WTC11 (cell line): ENCODE results near the gene CHST11.

Source experiments
- GABPB1 ChIP-seq: sonication (generic); formaldehyde crosslinking; IDR thresholded peaks from 2 replicates; pipeline ENCODE4 v1.8.1; 2023; ENCODE audit warnings: mild to moderate bottlenecking, missing genetic modification reagents
- NFYB ChIP-seq: sonication (generic); formaldehyde crosslinking; conservative IDR thresholded peaks from 2 replicates; pipeline ENCODE4 v1.8.0; 2022; ENCODE audit warnings: low read depth, missing genetic modification reagents
- TEAD4 ChIP-seq: sonication (generic); formaldehyde crosslinking; IDR thresholded peaks from 2 replicates; pipeline ENCODE4 v1.8.0; 2022; ENCODE audit warnings: mild to moderate bottlenecking, missing genetic modification reagents
- TF ChIP-seq, protein P1 (sequence below): fragments of 200-600 bp; IDR thresholded peaks from 2 replicates; pipeline ENCODE4 v1.8.0; 2022; ENCODE audit warnings: antibody characterized with exemption
- TF ChIP-seq, protein P2 (sequence below): sonication (generic); formaldehyde crosslinking; IDR thresholded peaks from 2 replicates; pipeline ENCODE4 v1.8.1; 2022; ENCODE audit warnings: low read depth, missing genetic modification reagents, borderline replicate concordance

DNA sequence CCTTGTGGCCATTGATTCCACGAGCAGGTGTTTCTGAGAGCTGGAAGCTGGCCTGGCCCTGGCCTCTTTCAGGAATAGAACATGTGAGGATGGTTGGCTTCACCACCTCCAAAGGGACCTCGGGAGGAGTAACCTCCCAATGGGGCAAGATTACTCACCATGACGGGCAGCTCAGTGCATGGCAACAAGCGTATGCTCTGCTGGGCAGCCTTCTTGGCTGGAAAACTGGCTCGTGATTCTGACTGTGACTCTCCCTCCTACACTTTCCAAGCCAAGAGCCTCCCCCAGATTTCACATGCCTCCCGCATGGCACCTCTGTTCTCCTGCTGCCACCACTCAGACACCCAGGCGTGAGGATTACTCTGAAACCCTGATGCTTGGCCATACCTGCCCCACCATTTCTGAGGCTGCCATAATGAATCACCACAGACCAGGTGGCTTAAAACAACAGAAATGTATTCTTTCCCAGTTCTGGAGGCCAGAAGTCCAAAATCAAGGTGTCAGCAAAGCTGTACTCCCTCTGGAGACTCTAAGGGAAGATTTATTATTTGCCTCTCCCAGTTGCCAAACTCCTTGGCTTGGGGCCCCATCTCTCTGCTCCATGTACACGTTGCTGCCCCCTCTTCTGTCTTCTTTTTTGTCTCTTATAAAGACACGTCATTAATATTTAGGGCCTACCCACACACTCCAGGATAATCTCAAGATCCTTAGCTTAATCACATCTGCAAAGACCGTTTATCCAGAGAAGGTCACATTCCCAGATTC lies 215.9 kb downstream of the CHST11 start:
- TF ChIP-seq, protein P1, sequence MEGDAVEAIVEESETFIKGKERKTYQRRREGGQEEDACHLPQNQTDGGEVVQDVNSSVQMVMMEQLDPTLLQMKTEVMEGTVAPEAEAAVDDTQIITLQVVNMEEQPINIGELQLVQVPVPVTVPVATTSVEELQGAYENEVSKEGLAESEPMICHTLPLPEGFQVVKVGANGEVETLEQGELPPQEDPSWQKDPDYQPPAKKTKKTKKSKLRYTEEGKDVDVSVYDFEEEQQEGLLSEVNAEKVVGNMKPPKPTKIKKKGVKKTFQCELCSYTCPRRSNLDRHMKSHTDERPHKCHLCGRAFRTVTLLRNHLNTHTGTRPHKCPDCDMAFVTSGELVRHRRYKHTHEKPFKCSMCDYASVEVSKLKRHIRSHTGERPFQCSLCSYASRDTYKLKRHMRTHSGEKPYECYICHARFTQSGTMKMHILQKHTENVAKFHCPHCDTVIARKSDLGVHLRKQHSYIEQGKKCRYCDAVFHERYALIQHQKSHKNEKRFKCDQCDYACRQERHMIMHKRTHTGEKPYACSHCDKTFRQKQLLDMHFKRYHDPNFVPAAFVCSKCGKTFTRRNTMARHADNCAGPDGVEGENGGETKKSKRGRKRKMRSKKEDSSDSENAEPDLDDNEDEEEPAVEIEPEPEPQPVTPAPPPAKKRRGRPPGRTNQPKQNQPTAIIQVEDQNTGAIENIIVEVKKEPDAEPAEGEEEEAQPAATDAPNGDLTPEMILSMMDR: no peak
- TF ChIP-seq NFYB (no peak), GABPB1 (CRISPR knock-in tag) (no peak), TEAD4 (CRISPR knock-in tag) (no peak)
- TF ChIP-seq, protein P2, sequence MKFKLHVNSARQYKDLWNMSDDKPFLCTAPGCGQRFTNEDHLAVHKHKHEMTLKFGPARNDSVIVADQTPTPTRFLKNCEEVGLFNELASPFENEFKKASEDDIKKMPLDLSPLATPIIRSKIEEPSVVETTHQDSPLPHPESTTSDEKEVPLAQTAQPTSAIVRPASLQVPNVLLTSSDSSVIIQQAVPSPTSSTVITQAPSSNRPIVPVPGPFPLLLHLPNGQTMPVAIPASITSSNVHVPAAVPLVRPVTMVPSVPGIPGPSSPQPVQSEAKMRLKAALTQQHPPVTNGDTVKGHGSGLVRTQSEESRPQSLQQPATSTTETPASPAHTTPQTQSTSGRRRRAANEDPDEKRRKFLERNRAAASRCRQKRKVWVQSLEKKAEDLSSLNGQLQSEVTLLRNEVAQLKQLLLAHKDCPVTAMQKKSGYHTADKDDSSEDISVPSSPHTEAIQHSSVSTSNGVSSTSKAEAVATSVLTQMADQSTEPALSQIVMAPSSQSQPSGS (CRISPR knock-in tag): no peak
